ENCODE data around the gene ATF2. TPM values are rescaled to one million over a fixed set of nuclear protein-coding genes. Genes with fewer than 3 reads are reported as not detected.

ATF2 gene
- polyA plus RNA-seq, 3 donors, result 63.9 to 66.9 (median 66.3) TPM

- no peak for DNase-seq (ENCODE audit: low read depth in 3 of 3, low spot score in 2 of 3)
Observed at GRCh38 chr2:175035806-175036205, 132.2 kb downstream of the ATF2 start.

DNA sequence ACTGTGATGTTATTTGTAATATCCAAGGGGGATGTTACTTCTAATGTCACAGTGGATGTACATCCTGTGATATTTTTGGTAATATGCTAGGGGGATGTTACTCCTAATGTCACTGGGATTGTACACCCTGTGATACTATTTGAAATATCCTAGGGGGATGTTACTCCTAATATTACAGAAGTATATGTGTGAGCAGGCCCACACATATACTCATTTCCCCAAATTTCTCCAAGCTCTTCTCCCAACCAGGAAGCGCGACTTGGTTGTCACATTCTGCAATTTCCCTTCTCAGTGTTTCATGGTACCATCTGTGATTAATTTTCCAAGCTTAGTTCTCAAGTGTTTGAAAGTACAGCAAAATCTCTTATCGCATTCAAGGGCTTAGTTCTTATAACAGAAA, 133.3 kb downstream of the ATF2 start:
- DNase-seq (ENCODE audit: low read depth in 3 of 3, low spot score in 2 of 3), result no peak

GRCh38 chr2:175030380-175031271, 137.4 kb downstream of the ATF2 start:
- DNase-seq (ENCODE audit: low read depth in 3 of 3, low spot score in 2 of 3), result no peak

DNA sequence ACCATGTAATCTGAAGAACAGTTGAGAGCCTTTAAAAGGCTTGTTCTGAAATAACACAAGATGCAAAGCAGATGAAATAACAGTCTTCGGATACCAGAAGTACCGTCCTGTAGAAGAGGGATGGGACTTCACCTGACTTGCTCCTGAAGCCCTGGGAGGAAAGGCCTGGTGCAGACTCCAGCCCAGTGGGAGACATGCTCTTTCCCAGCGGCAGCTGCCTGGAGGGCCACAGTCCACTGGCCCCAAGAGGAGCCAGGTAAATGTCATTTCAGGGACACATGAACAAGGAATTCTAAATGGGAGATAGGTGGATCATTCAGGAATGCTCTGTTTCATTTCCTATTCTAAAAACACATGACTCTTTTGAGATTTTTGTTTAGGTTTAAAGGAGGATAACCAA, 140.2 kb downstream of the ATF2 start:
- DNase-seq (ENCODE audit: low read depth in 3 of 3, low spot score in 2 of 3), result no peak

DNA sequence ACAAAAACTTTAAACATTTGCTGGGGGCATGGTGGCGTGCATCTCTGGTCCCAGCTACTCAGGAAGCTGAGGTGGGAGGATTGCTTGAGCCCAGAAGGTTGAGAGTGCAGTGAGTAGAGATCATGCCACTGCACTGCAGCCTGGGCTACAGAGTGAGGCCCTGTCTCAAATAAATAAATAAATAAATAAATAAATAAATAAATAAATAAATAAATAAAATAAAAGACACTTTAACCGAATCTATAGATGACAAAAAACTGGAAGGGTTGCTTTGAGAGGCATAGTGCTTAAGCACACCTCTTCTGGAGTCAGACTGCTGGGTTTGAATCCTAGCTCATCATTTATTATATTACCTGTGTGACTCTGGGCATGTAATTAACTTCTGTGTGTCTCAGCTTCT, 141.6 kb downstream of the ATF2 start:
- DNase-seq (ENCODE audit: low read depth in 3 of 3, low spot score in 2 of 3), result no peak

- DNase-seq (ENCODE audit: low read depth in 3 of 3, low spot score in 2 of 3), result no peak
Observed at GRCh38 chr2:175025946-175026345, 142.1 kb downstream of the ATF2 start.

DNA sequence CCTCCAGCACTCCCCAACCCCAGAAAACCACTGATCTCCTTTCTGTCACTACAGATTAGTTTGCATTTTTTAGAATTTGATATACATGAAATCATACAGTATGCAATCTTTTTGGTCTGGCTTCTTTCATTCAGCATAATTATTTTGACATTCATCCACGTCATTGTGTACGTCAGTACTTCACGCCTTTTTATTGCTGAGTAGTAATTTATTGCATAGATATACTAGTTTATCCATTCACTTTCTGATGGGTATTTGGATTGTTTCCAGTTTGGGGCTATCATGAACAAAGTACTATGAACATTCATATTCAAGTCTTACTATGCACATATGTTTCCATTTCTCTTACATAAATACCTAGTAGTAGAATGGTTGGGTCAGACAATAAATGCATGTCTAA, 142.8 kb downstream of the ATF2 start:
- DNase-seq (ENCODE audit: low read depth in 3 of 3, low spot score in 2 of 3), result no peak

- no peak for DNase-seq (ENCODE audit: low read depth in 3 of 3, low spot score in 2 of 3)
Observed at GRCh38 chr2:175022923-175023322, 145.1 kb downstream of the ATF2 start.

Other genes starting within 250 kb of the ATF2 start
- 10 to 100 TPM; 29.3 to 32.1 (median 31.4) TPM for gene CHN1, start 162.8 kb downstream of the ATF2 start, polyA plus RNA-seq (ENCODE audit: insufficient read length in 3 of 3)
- 100 to 1,000 TPM; 367 to 387 (median 387) TPM for gene ATP5MC3, start 13.5 kb upstream of the ATF2 start, polyA plus RNA-seq (ENCODE audit: insufficient read length in 3 of 3)

Measured in right renal cortex interstitium (tissue), 3 donors.